ENCODE data around the gene LNP1. TPM values are rescaled to one million over a fixed set of nuclear protein-coding genes. Genes with fewer than 3 reads are reported as not detected.

LNP1 gene
- total RNA-seq, 2 experiments from 2014 or later = 0.47 to 0.70 TPM

GRCh38 chr3:100396967-100397366 lies 4.4 kb upstream of the LNP1 start:
- no peak overlapping the region for H3K27ac ChIP-seq (ENCODE audit: low read depth in 1 of 2, low read length in 2 of 2)
- H3K4me3 Mint-ChIP-seq = peak overlapping the region; percentile 60
- peaks cover 24% of the 10 kb centered on the region for H3K36me3 Mint-ChIP-seq (ENCODE audit: low read depth)
- no peaks in the 10 kb centered on the region for H3K27me3 ChIP-seq (ENCODE audit: control insufficient read depth in 1 of 2, insufficient read depth in 2 of 2, low read length in 2 of 2)
- H3K9me3 Mint-ChIP-seq = no peaks in the 10 kb centered on the region
- TF ChIP-seq CTCF (IDR thresholded peaks at IDR 0.05) = no peak
- peak overlapping the region; percentile 20 for H3K27ac Mint-ChIP-seq
- peaks cover 23% of the 10 kb centered on the region for H3K4me1 ChIP-seq (ENCODE audit: insufficient read depth, low read length)
- ChIA-PET CTCF (no interaction called here), POLR2A (no interaction called here)
- H3K4me3 ChIP-seq (ENCODE audit: low read length) = no peak overlapping the region
- intact Hi-C loops (cut with DNase I, micrococcal nuclease) = loop anchor here in 1 of 2 experiments (5.0 to 10.0 kb wide), 2 partner anchors 1288 to 1330 kb away; partner anchors contain the start of gene RPL24
- H3K27me3 Mint-ChIP-seq = no peaks in the 10 kb centered on the region
- ATAC-seq (ENCODE audit: poor library complexity) = no peak
- H3K9me3 ChIP-seq (ENCODE audit: control insufficient read depth in 1 of 2, insufficient read depth in 1 of 2, low read length in 2 of 2) = no peaks in the 10 kb centered on the region
- peaks cover 2% of the 10 kb centered on the region for H3K36me3 ChIP-seq (ENCODE audit: insufficient read depth, low read length)
- DNase-seq = no peak
- H3K4me1 Mint-ChIP-seq (ENCODE audit: low read depth) = peaks cover 68% of the 10 kb centered on the region

GRCh38 chr3:100399341-100400071 lies 1.8 kb upstream of the LNP1 start:
- Histone ChIP-seq H3K9me3 (ENCODE audit: control insufficient read depth in 1 of 2, insufficient read depth in 1 of 2, low read length in 2 of 2) (no peaks in the 10 kb centered on the region), H3K4me1 (ENCODE audit: insufficient read depth, low read length) (peaks cover 28% of the 10 kb centered on the region), H3K4me3 (ENCODE audit: low read length) (peak overlapping the region; percentile 73), H3K36me3 (ENCODE audit: insufficient read depth, low read length) (peaks cover 2% of the 10 kb centered on the region), H3K27ac (ENCODE audit: low read depth in 1 of 2, low read length in 2 of 2) (no peak overlapping the region), H3K27me3 (ENCODE audit: control insufficient read depth in 1 of 2, insufficient read depth in 2 of 2, low read length in 2 of 2) (no peaks in the 10 kb centered on the region)
- peak overlapping the region; percentile 94 for H3K4me3 Mint-ChIP-seq
- no peaks in the 10 kb centered on the region for H3K27me3 Mint-ChIP-seq
- H3K9me3 Mint-ChIP-seq = no peaks in the 10 kb centered on the region
- H3K36me3 Mint-ChIP-seq (ENCODE audit: low read depth) = peaks cover 22% of the 10 kb centered on the region
- TF ChIP-seq CTCF (IDR thresholded peaks at IDR 0.05) = no peak
- POLR2A ChIA-PET = interaction anchor here (1.5 to 3.0 kb wide), 5 partner anchors 8 to 582 kb away, joined by 4 to 34 read pairs (median 14); partner anchors contain the start of genes CMSS1 and TBC1D23
- CTCF ChIA-PET = no interaction called here
- intact Hi-C loops (cut with DNase I, micrococcal nuclease) = loop anchor here (2.0 to 10.0 kb wide), 12 partner anchors 62 to 1875 kb away; partner anchors contain the start of genes CLDND1 (in 1 of the 2), CMSS1 (in 1 of the 2), DCBLD2 (in 1 of the 2) and NIT2 (in 1 of the 2)
- H3K27ac Mint-ChIP-seq = peak overlapping the region; percentile 92
- H3K4me1 Mint-ChIP-seq (ENCODE audit: low read depth) = peaks cover 78% of the 10 kb centered on the region
- ATAC-seq (ENCODE audit: poor library complexity) (no peak), DNase-seq (peak in 1 of 14 experiments; percentile 15)

GRCh38 chr3:100400419-100400779 lies 940 bp upstream of the LNP1 start:
- no peaks in the 10 kb centered on the region for H3K27me3 ChIP-seq (ENCODE audit: control insufficient read depth in 1 of 2, insufficient read depth in 2 of 2, low read length in 2 of 2)
- H3K4me3 ChIP-seq (ENCODE audit: low read length) = peak overlapping the region; percentile 73

More at GRCh38 chr3:100400419-100400779, 940 bp upstream of the LNP1 start:
- ATAC-seq (ENCODE audit: poor library complexity) = peak; percentile 15
- Mint-ChIP-seq H3K4me1 (ENCODE audit: low read depth) (peaks cover 85% of the 10 kb centered on the region), H3K9me3 (no peaks in the 10 kb centered on the region), H3K4me3 (peak overlapping the region; percentile 94), H3K27ac (peak overlapping the region; percentile 92), H3K27me3 (no peaks in the 10 kb centered on the region), H3K36me3 (ENCODE audit: low read depth) (peaks cover 22% of the 10 kb centered on the region)
- Histone ChIP-seq H3K4me1 (ENCODE audit: insufficient read depth, low read length) (peaks cover 26% of the 10 kb centered on the region), H3K9me3 (ENCODE audit: control insufficient read depth in 1 of 2, insufficient read depth in 1 of 2, low read length in 2 of 2) (no peaks in the 10 kb centered on the region), H3K27ac (ENCODE audit: low read depth in 1 of 2, low read length in 2 of 2) (peak overlapping the region; percentile 42 to 85), H3K36me3 (ENCODE audit: insufficient read depth, low read length) (no peaks in the 10 kb centered on the region)
- TF ChIP-seq CTCF (IDR thresholded peaks at IDR 0.05) = no peak
- DNase-seq = peak in 13 of 14 experiments; percentile 2 to 71 (median 25)
- ChIA-PET CTCF (no interaction called here), POLR2A (interaction anchor here (1.4 to 3.0 kb wide), 9 partner anchors 9 to 1174 kb away, joined by 4 to 34 read pairs (median 10); partner anchors contain the start of genes CMSS1, NIT2, PCNP and TBC1D23)
- intact Hi-C loops (cut with DNase I, micrococcal nuclease) = loop anchor here (2.0 to 10.0 kb wide), 10 partner anchors 63 to 1876 kb away; partner anchors contain the start of genes CLDND1 (in 1 of the 2), CMSS1 (in 1 of the 2), DCBLD2 (in 1 of the 2) and NIT2 (in 1 of the 2)

Data from CD4-positive, alpha-beta T cell (primary cell).